Measurements from ENCODE around the gene LRCH4.
A peak's percentile ranks its signal among the peaks of the same experiment; 100 is the strongest.

Gene LRCH4

DNA sequence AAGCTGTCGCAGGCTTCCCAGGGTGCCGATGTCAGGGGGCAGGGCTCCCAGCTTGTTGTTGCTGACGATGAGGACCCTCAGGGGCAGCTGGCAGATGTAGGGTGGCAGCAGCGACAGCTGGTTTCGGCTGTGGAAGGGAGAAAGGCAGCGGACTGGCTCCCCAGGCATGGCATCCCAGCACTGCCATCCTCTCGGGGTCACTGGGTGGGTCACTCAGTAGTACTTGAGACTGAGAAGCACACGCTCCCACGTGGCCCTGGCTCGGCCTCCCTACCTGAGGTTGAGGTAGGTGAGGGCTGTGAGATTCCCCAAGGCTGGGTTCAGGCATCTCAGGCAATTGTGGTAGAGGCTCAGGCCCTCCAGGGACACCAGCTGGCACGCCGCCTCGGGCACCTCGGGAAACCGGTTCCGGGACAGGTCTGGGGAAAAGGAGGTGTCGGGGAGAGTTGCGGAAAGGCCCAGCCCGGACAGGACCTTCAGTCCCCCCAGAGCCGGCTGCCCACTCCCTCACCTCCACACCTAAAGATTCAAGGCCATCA, 3.8 kb downstream of the LRCH4 start:
- peak; percentile 33 for DNase-seq

DNA sequence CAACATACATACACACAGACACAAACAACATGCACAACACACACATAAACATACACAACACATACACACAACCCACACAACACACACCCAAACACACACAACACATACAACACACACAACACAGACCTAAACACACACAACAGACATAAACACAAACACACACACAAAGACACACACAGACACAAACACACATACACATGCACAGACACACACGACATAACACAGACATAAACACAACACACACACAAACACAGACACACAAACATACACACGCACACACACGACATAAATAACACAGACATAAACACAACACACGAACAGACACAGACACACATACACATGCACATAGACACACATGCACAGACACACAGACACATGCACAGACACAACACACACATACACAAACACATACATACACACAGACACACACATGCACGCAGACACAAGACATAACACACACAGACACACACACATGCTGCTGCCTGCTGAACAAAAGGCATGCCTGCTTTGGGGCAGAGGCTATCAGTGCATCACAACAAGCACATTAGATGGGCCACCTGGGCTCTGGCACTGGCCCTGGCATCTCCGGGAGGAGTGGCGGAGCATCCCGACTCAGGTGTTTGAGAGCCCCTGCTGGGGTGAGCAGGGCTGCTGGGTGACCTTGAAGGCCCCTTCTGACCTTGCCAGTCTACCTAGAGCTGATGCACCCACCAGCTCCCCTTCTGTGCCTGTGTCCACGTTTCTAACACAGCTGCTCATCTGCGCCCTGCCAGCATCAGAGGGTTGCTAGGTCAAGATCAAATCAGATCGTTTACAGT, 5.3 kb downstream of the LRCH4 start:
- DNase-seq: no peak

DNA sequence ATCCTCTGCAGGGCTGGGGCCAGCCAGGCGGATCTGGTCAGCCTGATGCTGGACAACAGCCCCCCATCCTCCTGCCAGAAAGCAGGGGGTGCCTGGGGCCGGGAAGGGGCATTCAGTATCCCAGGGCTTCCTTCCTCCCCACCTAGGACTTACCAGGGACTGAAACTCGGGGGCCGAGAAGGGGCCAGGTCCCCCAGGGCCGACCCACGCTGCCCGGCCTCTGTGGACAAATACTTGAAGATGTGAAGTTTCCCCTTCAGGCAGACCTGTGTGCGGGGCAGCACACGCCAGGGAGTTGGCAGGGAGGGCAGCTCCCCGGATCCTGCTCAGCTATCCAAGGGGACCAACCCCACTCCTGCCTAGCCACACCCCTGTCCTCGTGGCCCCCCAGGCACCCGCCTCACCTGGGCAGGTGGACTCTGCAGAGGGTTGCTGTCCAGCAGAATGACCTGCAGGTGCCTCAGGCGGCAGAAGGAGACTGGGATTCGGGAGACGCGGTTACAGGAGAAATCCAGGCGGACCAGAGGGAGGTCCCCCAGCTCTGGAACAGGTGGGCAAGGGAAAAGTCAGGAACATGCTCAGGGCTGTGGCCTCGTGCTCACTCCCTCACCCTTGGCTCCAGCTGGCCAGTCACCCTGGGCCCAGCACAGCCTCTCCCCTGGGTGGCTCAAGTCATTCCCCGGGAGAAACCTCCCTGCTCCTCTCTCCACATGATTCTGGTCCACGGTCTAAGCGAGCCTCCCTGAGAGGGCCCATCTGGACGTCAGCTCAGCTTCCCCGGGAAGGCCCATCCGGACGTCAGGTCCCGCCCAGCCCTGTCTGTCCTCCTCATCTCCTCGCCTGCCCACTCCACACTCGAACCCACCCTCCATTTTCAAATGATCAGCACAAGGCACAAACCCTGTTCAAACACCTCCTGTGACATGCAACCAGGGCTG, 7.4 kb downstream of the LRCH4 start:
- no peak for DNase-seq

DNA sequence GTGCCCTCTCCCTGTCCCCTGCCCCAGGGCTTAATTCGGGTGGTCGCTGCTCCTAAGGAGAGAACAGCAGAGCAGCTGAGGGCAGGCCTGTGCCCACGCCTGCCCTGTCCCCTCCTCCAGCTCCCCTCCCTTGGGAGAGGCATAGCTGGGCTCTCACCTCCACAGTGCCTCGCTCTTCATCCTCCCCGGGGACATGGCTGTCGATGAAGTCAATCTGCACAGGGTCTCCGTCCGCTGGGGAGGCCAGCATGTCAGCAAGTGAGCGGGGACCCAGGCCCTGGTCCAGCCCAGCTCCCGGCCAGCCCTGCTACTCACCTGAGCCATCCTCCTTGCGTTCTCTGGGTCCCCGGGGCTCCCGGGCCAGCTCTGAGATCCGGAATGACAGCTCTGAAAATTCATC, 8.4 kb downstream of the LRCH4 start:
- DNase-seq: no peak

DNA sequence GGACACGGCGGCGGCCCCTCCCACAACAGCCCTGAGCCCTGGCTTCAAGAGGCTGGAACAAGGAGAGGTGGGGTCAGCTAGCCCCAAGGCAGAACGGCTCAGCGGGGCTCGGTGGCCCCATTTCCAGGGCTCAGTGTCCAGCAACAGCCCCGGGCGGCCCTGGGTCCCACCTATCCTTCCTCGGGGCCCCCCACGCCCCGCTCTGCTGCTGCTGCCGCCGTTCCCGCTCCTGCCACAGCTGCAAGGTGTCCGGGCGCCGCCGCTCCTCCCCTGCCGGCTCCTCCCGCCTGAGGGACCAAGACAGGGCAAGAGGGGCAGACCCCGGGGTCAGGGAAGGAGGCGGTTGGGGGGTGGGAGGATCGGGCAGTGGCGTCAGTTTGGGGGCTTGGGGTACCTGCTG, 8.8 kb downstream of the LRCH4 start:
- no peak for DNase-seq

DNA sequence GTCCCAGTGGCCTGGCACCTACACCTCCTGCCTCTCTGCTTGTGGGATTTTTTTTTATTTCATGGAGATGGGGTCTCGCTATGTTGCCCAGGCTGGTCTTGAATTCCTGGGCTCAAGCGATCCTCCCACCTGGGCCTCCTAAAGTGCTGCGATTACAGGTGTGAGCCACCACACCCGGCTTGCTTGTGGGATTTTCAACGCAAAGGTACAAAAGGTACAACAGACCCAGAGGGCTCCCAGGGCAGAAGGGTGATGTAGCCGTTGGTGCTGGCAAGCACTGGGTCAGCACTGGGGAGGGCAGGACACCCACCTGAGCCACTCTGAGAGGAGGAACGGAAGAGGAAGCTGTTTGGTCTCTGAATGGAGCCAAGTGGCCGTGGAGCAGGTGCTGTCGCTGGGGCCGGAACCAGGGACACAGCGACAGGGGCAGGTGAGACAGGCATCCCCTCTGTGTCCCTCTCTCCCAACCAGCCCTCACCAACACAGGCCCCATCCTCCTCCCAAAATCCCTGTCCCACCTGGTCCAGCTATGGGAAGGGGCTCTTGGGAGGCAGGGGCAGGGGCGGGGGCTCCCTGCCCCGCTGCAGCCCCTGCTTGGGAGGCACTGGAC, 9.4 kb downstream of the LRCH4 start:
- no peak for DNase-seq

DNA sequence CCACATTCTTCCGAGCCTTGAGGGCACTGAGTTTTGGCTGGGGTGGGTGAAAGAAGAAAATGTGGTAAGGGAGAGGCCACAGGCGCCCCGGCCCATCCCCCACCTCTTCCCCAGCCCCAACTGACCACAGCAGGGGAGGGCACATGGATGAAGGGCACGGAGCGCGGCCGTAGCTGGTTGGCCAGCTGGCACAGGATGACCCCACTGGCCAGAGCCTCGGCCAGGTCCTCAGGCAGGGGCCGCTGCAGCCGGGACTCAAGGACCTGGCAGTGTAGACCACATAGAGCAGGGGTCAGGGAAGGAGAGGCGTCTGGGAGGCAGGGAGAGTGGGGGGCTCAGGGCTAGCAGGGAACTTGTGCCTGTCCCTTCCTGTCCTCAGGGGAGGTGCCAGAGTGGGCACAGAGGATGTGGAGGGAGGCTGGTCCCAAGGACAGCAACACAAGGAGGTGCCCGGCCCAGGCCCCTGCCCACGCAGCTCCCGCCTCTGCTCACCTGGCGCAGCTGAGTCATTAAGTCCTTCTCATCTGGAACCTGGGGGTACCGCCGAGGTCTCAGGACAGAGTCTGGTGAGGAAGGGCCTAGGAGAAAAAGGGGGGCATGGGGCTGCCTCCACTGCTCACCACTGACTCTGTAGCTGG, 10.1 kb downstream of the LRCH4 start:
- no peak for DNase-seq

DNA sequence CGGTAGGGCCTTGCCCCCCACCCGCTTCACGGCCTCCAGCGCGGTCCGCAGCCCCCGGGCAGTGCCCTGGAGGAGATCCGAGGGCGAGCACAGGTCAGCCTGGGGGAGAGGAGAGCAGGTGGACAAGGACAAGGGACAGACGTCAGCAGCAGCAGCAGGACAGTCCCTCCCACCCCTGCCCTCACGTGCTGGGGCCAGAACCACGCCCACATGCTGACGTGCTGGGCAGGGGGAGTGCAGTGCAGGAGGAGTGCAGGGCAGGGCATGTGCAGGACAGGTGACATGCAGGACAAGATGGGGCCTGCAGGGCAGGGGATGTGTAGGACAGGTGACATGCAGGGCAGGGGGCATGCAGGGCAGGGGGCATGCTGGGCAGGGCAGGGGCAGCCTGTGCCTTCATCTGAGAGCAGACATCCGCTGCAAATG, 10.7 kb downstream of the LRCH4 start:
- DNase-seq: no peak

DNA sequence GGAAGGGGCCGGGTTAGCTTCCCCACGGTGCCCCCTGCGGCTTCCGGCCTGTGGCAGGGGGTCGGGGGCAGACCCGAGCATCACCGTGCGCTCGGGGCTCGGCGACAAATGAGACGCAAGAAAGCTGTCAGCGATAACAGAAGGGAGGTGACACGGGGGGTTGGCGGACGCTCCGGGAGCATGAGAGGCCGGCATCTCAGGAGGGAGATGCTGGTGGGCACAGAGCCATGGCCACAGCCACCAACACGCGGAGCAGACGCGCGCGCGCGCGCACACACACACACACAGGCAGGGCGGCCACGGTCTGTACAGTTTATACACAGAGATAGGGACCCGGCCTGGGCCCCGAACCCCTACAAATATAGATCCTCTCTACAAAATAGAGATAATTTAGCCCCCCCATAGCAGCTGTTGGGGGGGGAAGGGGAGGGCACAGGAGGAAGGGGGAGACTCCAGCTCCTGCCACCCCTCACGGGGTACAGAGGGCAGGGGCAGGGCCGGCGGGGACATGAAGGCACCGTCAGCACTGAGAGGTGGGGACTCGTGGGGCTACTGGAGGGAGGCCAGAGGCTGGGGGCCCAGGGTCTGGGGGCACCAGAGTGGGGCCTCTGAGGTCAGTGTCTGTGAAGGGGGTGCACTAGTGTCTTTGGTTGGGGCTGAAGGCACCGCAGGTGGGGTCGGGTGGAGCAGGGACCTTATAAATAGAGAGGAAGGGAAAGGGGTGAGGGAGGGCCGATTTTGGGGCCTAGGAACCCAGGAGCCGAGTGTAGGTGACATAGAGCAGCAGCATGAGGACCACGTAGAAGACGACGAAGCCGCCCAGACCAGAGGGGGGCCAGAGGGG, 11.3 kb downstream of the LRCH4 start:
- no peak for DNase-seq

DNA sequence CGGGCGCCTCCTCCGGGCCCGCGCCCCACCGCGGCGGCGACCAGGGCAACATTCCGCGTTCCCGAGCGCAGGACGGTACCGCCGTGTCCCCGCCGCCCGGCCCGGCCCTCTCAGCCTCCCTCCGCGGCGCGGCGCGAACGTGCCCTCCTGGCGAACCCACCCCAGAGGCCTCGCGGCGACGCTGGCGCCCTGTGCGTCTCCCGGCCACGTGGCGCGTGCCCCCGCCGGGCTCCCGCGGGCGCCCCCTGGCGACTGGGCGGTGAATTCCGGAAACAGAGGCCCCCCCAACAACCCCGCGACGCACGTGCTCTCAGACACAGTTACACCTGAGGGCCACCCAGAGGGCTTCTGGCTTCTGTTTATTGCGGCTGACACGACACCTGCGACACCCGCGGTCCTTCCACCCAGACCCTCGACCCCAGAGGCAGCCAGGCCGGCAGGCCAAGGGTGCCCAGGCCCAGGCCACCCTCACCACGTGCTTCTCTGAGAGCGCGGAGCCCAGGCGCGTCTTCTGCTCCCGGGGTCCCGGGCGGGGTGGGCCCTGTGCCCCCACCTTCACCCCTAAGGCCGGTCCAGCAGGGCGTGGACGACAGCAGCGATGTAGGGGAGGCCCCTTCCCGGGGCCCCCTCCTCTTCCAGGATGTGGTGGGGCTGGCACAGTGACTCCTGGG, 12.1 kb downstream of the LRCH4 start, which contains the start of gene SAP25:
SAP25 (minus strand) TSS at position 210 of the 671 bp plus-strand sequence; CDS start at position 52, 158 bp downstream.
- DNase-seq: no peak

DNA sequence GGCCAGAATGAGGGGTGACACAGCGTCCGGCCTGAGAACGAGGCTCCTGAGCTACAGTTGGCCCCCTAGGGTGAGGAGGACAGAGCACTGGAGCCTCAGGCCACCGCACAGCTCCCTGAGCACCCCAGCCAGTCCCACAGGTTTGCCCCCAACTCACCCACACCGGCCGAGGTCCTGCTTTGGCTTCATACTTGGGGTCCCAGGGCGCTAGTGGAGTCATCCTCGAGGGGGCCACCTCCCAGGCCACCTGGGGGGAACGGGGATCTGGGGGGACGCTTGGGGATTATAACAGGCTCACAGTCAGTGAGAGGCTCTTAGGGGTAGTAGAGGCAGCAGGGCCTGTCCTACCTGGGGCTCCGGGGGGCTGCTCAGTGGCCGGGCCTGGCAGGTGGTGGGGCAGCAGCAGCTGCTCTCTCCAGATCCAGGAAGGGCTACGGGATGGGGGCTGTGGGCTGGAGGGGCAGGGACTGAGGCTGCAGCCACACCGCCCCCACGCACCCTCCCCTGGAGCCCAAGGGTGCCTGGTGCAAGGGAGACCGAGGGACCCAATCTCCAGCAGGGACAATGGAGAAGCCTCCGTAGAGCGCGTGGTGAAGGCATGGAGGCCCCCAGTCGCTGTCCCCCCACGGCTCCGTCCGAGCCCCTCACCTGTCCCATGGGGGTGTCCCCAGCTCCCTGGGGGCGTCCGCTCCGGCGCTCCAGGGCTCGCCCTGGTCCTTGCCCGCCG, 12.8 kb downstream of the LRCH4 start:
- no peak for DNase-seq

DNA sequence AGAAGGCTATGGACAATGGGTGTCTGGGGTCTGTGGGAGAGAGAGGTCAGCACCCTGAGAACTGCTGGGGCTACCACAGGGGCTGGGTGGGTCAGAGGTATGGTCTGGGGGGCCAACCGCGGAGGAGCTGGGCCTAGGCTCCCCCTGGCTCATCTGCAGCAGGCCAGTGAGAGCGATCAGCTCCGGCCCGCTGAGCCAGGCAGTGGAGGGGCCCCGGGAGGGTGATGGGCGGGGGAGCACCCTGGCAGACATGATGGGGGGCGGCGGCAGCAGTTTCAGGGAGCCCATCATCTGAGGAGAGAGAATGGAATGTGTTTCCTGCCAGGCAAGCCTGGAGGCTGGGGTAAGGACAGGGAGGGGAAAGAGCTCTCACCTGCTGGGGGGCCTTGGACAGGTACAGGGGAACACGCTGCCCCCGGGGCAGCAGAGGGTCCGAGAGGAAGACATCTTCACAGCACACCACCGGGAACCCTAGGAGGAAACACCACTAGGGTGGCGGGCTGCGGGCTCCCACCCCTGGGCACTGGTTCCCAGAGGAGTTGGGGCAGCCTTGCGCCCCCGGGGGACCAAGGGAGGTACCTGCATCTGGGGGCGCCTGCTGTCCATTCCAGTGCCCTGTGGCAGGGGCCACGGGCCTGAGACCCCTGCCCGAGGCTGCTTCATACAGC, 13.5 kb downstream of the LRCH4 start:
- no peak for DNase-seq

DNA sequence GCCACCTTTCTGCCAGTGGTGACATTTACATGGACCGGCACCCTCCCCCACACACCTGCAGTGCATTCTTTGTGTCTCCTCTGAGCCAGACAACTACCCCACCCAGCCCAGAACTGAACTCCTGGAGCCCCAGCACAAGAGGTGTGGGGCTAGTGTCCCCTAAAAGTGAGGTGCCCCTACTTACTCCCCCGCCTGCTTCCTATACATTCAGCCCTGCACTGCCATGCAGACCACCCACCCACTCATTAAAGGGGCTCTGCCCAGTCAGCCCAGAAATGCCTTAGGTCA, 14.2 kb downstream of the LRCH4 start:
- DNase-seq: no peak

DNA sequence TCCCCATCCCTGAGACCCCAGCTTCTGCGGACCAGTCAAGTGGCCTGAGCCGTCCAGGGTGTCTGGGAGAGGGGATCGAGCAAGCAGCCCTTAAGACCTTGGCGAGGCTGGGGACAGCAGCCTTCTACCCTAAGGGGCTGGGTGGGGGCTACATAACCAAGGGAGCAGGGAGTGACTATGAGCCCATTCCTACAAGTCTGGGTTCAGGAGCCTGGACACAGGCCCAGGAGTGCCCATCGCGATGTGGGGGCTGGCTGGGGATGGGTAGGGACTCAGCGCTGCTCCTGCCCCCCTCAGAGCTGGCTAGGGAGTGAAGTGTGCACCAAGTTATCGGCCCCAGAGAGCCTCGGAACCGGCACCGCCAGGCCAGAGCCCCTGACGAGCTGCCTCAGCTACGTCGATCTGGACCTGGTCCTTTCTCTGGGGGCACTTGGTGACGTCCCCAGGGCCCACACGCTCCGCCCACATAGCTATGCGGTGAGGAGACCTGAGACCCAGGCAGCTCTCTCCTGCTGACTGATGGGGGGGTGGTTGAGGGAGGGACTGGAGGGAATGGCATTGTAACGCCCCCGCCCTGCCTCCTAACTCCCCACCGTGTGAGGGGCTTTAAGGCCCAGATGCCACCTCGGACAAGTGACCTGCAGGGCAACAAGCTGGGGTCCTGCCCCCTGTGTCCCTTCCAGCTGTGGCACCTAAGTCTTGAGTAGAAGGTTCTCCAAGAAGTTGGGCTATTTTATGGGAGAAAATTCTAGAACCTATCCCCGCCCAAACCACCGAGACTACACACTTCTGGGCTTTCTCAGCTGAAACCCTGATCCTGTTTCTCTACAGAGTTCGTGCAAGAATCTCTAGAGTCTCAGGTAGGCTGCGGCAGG, 14.7 kb downstream of the LRCH4 start:
- DNase-seq: no peak

DNA sequence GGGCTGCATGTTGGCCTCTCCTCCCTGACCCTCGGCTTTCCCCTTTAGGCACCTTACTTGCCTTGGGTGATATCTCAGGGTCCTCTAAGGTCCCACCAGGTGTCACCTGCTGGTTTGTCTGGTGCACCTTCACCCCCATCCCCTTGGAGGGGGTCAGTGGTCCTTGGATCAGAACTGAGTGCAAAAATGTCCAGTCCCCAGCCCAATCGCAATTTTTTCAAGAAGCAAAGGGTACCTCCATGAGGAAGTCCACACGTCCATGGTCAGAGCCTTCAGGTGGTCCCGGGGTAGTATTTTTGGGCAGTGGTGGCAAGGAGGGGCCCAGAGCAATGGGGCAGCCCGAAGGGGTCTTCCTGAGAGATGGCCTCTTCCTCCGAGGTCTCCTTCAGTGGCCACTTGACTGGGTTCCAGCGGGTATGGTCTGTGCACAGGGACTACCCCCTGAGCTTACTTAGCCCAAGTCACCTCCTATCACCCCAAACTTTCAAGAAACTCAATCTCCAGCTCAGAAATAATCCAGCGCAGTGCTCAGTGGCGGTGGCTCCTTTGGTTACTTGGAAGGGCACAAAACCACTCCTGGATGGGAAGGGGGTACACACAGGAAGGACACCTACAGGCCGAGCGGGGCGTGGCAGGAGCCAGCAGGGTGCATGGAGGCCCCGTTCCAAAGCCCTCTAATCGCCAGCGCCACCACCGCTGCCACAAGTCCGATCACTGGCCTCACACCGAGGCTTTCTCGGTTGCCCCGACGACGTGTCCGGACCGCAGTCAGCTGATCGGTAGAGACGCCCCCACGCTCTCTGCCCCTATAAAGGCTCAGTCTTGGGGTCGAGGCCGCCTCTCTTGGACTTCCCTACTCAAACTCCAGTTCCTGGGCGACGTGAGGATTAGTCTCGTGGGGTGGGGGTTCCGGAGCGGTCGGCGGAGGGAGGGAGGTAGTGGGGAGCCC, 16.8 kb downstream of the LRCH4 start:
- DNase-seq: no peak

DNA sequence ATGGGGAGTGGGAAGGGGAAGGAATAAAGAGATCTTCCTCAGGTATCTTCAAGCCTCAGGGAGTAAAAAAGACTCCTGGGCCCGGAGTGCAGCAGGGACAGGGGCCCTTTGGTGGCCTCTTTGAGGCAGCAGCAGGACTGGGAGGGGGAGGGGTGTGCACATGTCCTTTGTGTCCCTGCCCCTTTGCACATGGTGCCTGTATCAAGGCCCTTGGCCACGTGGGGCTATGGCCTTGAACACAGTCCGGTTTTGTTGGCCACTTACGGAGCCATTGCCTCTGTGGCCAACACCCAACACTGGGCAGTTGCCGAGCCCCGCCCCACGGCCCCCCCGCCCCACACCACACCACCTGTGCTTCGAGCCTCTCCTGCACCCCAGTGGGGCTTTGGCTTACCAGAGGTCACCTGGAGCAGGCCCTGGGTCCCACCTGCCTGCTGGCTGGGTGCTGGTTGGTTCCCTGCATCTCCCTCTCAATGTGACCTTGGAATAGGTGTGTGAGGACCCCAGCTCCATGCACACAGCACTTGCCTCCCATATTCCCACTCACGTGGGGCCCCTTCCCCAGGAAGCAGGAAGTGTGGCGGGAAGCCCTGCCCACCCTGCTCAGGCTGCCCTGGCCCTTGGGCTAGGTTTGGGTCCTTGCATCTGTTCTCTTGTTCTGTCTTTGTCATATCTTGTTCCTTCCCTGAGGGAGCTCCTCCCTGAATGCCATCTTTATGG, 17.6 kb downstream of the LRCH4 start:
- no peak for DNase-seq

DNA sequence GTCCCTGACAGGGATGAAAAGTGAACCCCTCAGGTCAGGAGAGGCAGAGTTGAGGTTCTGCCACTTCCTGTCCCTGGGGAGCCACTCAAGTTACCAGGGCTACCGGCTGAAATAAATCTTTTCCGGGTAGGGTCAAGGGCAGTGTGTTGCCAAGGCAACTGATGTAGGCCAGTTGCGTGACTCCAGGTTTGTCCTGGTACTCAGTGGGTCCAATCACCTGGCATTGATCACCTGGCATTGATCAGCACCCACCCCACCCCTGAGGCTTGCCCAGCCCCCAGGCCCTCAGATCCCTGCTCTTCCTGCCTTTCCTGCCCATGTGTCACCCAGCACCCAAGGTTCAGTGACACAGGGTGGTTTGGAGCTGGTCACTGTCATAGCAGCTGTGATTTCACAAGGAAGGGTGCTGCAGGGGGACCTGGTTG, 18.2 kb downstream of the LRCH4 start:
- DNase-seq: no peak

All from DMS79 (cell line).